GM13976 (cell line): ENCODE measurements around the gene MED22.

Experiments
- DNase-seq: peaks from one replicate; pipeline ENCODE4 v3.0.0; 2012; ENCODE audit warnings: low spot score
- in situ Hi-C: fragments of 300-500 bp; cut with MboI; formaldehyde crosslinking; loops from one replicate; pipeline ENCODE4 v1.12.0; 2022; ENCODE audit warnings: low sequenced_read_pairs, mixed read lengths, inconsistent platforms; ENCODE audit not compliant: unreplicated experiment
- TF ChIP-seq, protein P1 (sequence below): IDR thresholded peaks from 2 replicates; pipeline ENCODE4 v1.5.1; 2012; ENCODE audit warnings: borderline replicate concordance, mild to moderate bottlenecking; ENCODE audit not compliant: insufficient read depth; ENCODE audit errors: extremely low read depth, missing control alignments, control extremely low read depth

MED22 gene

DNA sequence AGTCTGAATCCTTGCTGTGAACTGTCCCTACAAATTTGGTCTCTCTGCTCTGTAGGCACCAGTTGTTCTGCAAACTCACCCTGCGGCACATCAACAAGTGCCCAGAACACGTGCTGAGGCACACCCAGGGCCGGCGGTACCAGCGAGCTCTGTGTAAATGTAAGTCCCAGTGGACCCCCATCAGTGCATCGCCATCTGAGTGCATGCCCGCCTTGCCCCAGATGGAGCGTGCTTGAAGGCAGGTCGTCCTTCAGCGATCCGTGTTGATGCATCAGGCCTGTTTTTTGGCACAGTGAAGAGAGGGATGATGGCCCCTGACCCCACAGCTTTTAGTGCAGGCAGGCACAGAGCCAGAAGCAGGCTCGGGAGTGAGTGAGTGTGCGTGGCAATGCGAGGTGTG lies 9.7 kb upstream of the MED22 start:
- no peak for DNase-seq
- in situ Hi-C loops: no loop called here
- TF ChIP-seq, protein P1, sequence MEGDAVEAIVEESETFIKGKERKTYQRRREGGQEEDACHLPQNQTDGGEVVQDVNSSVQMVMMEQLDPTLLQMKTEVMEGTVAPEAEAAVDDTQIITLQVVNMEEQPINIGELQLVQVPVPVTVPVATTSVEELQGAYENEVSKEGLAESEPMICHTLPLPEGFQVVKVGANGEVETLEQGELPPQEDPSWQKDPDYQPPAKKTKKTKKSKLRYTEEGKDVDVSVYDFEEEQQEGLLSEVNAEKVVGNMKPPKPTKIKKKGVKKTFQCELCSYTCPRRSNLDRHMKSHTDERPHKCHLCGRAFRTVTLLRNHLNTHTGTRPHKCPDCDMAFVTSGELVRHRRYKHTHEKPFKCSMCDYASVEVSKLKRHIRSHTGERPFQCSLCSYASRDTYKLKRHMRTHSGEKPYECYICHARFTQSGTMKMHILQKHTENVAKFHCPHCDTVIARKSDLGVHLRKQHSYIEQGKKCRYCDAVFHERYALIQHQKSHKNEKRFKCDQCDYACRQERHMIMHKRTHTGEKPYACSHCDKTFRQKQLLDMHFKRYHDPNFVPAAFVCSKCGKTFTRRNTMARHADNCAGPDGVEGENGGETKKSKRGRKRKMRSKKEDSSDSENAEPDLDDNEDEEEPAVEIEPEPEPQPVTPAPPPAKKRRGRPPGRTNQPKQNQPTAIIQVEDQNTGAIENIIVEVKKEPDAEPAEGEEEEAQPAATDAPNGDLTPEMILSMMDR: no peak

DNA sequence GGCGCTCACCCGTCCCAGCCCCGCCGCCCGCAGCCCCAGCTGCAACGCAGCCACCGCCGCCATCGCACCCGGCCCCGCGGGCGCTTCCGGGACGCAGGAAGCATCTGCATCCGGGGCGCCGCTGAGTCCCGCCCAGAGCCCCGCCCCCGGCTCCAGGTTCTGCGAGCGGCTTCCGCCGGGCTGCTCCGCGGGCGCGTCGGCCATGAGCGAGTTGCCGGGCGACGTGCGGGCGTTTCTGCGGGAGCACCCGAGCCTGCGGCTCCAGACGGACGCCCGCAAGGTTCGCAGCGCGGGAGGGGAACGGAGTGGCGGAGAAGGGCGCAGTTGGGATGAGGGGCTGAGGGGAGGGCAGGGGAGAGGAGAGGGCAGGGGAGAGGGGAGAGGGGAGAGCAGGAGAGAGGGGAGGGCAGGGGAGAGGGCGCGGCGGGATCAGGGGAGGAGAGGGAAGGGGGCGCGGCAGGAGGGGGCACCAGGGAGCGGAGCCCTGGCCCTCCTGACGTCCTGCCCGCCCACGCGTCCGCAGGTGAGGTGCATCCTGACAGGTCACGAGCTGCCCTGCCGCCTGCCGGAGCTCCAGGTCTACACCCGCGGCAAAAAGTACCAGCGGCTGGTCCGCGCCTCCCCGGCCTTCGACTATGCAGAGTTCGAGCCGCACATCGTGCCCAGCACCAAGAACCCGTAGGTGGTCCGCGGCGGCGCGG lies 8.6 kb upstream of the MED22 start, which contains the start of the genes SURF1 and SURF2:
TSS of gene SURF1 (minus strand) at position 97 of the 701 bp plus-strand sequence. CDS start at position 63, 34 bp downstream.
TSS of gene SURF2 (plus strand) at position 160 of the 701 bp plus-strand sequence. CDS start at position 203, 43 bp downstream.
- DNase-seq: peak; percentile 96
- in situ Hi-C loops: no loop called here

DNA sequence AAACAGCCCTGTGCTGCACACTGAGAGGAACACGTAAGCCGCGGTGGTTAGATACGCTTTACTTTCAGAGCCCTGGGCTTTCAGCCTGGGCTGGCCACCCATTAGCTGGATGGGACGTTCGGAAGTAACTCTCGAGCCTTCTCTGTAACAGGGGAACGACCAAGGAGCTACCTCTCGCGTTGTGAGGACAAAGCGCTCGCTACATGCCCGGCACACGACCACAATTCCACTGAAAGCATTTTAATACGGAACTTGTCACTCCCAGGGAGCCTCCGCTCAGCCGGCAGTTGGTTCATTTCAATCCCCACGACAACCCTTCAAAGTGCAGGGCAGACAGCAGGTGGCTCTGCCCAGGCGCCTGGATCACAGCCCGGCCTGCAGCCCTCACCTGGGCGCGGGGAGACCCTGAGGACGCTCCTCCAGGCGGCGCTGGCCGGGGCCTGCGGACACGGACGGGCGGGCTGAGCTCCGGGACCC lies 8.0 kb upstream of the MED22 start:
- in situ Hi-C loops: no loop called here
- TF ChIP-seq, protein P1: no peak
- no peak for DNase-seq

More for the DNA sequence above, 8.6 kb upstream of the MED22 start, which contains the start of the genes SURF1 and SURF2:
- TF ChIP-seq, protein P1: no peak

DNA sequence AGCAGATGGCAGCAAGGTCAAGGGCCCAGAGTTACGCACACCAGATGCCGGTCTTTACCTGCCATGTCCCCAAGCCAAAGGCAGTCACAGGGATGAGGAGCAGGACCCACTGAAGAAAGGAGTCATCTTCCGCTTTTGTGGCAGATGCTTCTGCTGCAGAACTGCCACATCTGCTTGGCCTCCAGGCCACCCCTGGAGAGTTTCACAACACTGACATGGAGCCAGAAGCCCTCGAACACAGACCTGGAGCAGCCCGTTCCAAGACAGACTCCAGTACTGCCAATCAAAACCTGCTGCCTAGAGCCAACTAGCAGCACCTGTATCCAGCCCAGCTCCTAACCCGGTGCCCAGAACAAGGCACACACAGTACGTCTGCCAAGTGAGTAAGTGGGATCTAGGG lies 6.8 kb upstream of the MED22 start:
- TF ChIP-seq, protein P1: no peak
- in situ Hi-C loops: no loop called here
- DNase-seq: no peak

DNA sequence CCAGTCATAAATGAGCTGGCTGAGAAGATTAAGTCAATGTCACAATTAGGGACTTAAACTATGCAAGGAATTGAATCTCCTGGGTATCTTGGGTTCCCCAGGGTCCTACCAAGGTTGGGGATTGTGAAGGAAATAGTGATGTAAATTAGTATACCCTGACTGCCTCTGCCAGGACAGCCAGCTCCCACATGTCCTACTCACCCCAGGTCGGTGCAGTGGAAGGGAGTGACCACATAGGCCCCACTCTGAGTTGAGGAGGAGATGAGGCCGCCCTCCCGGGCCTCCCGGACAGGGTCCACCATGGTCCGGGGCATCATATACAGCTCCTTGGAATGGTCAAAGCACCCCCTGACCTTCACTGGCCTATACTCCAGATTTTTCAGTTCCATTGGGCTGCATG lies 5.6 kb upstream of the MED22 start:
- in situ Hi-C loops: no loop called here
- no peak for DNase-seq
- TF ChIP-seq, protein P1: no peak

DNA sequence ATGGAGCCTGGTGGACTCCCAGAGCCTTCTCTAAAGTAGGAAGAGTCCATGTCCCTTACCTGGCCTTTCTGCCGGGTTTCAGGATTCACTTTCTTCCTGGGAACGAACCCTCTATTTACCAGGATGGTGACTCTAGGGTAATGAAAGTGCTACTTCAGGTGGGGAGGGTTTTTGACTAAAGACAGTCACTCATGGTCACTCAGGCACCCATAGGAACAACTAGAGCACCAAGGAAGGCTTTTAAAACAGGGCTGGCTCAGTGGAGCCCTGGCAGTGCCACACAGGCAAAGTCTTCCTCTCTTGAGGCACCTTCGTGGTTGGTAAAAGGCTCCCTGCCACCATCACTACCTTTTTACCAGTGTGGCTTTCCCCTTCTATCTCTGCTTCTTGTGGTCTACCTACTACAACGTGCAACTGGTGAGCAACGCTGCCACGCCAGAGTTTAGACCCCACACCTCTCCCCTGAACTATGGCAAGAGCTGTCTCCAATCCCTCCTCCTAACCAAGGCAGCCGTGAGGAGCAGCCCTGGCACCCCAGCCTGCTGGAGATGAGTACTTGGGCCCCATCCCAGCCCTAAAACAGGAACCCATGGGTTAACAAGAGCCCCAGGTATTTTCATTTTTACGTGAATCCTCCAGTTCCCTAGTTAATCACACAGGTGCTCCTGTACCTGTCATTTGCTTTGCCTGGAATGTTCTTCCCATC lies 4.9 kb upstream of the MED22 start:
- TF ChIP-seq, protein P1: no peak
- in situ Hi-C loops: no loop called here
- DNase-seq: no peak
